GM13976 (cell line): ENCODE data around the gene PKP4.

Experiments
- DNase-seq: peaks from one replicate; pipeline ENCODE4 v3.0.0; 2012; ENCODE audit warnings: low spot score
- CTCF ChIP-seq: IDR thresholded peaks from 2 replicates; pipeline ENCODE4 v1.5.1; 2012; ENCODE audit warnings: borderline replicate concordance, mild to moderate bottlenecking; ENCODE audit not compliant: insufficient read depth; ENCODE audit errors: extremely low read depth, missing control alignments, control extremely low read depth
- in situ Hi-C: fragments of 300-500 bp; cut with MboI; formaldehyde crosslinking; loops from one replicate; pipeline ENCODE4 v1.12.0; 2022; ENCODE audit warnings: low sequenced_read_pairs, mixed read lengths, inconsistent platforms; ENCODE audit not compliant: unreplicated experiment

Gene PKP4

GRCh38 chr2:158671360-158672245 lies 214.9 kb downstream of the PKP4 start:
- in situ Hi-C loops, result no loop called here
- DNase-seq, result no peak

GRCh38 chr2:158676295-158676694 lies 219.5 kb downstream of the PKP4 start:
- in situ Hi-C loops, result no loop called here
- no peak for TF ChIP-seq CTCF
- DNase-seq, result no peak

More at GRCh38 chr2:158671360-158672245, 214.9 kb downstream of the PKP4 start:
- TF ChIP-seq CTCF, result no peak

GRCh38 chr2:158676696-158677095 lies 219.9 kb downstream of the PKP4 start:
- DNase-seq, result no peak
- in situ Hi-C loops, result no loop called here

GRCh38 chr2:158677542-158677941 lies 220.8 kb downstream of the PKP4 start:
- in situ Hi-C loops, result no loop called here
- no peak for TF ChIP-seq CTCF

More at GRCh38 chr2:158676696-158677095, 219.9 kb downstream of the PKP4 start:
- no peak for TF ChIP-seq CTCF

GRCh38 chr2:158681816-158682215 lies 225.1 kb downstream of the PKP4 start:
- in situ Hi-C loops, result no loop called here
- DNase-seq, result no peak
- TF ChIP-seq CTCF, result no peak

More at GRCh38 chr2:158677542-158677941, 220.8 kb downstream of the PKP4 start:
- DNase-seq, result no peak

GRCh38 chr2:158685646-158686045 lies 228.9 kb downstream of the PKP4 start:
- no peak for TF ChIP-seq CTCF
- no peak for DNase-seq
- in situ Hi-C loops, result no loop called here
